ENCODE measurements around the gene NR6A1.

- no peak for TF ChIP-seq RCOR1 (IDR thresholded peaks at IDR 0.05; ENCODE audit: low read depth, low read length)
- no peak for TF ChIP-seq CTCF (IDR thresholded peaks at IDR 0.05)
- no peak for TF ChIP-seq BHLHE40 (IDR thresholded peaks at IDR 0.05; ENCODE audit: low read depth, low read length)
- no peak for TF ChIP-seq RAD21 (conservative IDR thresholded peaks at IDR 0.05 in 1 of 2, IDR thresholded peaks at IDR 0.05 in 1 of 2)
Measured at GRCh38 chr9:124562328-124562727, 208.8 kb downstream of the NR6A1 start.

Data from A549 (cell line).